Amygdala (tissue), 56 donors: ENCODE data around the gene PURA.
A peak's percentile ranks its signal among the peaks of the same experiment; 100 is the strongest.

Experiments used
- DNase-seq, 56 donors: peaks; one replicate each; lab custom pipeline; 2025; lab: John Stamatoyannopoulos, UW

PURA gene

GRCh38 chr5:140133514-140134167 lies 19.7 kb downstream of the PURA start:
- DNase-seq: no peak

DNA sequence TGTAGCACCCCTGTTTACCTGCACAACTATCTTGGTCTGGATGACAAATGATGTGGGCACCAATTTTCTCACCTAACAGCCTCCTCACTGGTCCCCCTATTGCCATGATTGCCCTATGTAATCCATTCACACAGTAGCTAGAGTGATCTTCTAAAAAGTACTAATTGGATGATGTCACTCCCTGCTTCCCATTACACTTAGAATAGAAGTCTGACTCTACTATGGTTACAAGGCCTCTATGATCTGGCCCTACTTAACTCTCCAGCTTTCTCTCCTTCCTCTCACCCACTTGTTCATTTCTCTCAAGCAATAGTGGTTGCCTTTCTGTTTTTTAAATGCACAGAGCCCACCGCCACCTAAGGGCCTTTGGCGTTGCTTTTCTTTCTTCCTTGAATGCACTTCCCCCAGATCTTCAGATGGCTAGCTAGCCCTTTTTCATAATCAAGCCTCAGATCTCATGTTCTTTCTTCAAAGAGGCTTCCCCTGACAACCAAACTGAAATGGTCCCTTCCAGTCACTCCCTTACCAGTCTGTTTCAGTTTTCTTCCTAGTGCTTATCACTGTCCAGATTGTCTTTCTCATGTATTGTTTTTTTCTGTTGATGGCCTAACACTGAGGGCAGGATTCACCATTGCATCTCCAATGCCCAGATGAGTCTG lies 20.5 kb downstream of the PURA start:
- no peak for DNase-seq

- DNase-seq: no peak
Observed at GRCh38 chr5:140135127-140135526, 21.2 kb downstream of the PURA start.

GRCh38 chr5:140136624-140137023 lies 22.7 kb downstream of the PURA start:
- no peak for DNase-seq

DNA sequence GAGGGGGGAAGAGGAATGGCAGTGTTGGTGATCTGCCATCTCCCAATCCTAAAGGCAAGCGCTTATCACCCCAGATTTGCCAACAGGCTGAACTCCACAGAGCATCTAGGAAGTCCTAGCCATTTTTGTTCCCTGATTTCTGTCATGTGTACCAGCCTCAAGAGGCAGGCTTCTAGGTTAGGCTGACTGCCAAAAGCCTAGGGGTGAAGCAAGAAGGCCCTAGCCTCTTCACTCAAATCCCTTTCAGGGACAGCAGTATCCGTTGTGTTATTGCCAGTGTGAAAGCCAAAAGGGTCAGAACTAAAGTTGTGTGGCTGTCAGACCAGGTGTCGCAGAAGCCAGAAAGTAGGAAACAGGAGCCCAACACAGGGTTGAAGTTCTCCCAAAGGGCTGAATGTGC lies 26.5 kb downstream of the PURA start:
- DNase-seq: no peak

GRCh38 chr5:140141241-140141640 lies 27.3 kb downstream of the PURA start:
- DNase-seq: no peak

GRCh38 chr5:140142246-140142645 lies 28.3 kb downstream of the PURA start:
- no peak for DNase-seq

DNA sequence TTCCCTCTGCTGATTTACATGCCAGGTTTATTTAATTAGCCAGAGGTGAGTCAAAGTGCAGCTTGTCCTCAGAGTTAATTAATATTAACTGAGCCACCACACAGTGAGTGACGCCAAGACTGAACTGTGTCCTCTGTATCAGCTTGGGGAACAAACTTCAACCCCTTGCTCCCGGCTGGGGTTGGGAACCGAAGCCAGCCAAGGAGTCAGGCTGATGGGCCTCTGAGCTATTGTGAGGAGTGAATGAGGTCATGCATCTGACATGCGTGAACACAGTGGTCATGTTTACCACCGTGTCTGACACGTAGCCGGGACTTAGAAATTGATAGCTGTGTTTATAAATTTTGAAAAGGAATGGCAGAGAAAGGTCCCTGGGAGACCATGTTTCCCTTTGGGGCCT lies 28.9 kb downstream of the PURA start:
- no peak for DNase-seq

GRCh38 chr5:140143521-140144258 lies 29.8 kb downstream of the PURA start:
- DNase-seq: no peak

GRCh38 chr5:140145256-140145655 lies 31.3 kb downstream of the PURA start:
- DNase-seq: no peak

- peak in 28 of 56 donors; percentile 12 to 72 (median 39) for DNase-seq
Observed at GRCh38 chr5:140145818-140146522, 32.1 kb downstream of the PURA start.

DNA sequence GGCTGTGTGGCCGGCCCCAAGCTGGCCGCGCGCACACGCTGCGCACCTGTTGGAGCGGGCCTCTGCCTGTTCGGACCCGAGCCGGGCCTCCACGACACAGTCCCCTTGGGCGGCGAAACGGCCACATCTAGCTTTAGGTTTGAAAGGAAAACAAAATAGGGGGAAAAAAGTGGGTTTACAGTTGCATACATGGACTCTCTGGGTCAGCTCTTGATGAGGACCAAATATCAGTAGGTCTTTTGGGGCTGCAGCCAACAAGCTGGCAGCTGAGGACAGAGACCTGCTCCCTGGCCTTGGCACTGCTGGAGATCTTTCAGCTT lies 32.6 kb downstream of the PURA start:
- no peak for DNase-seq

DNA sequence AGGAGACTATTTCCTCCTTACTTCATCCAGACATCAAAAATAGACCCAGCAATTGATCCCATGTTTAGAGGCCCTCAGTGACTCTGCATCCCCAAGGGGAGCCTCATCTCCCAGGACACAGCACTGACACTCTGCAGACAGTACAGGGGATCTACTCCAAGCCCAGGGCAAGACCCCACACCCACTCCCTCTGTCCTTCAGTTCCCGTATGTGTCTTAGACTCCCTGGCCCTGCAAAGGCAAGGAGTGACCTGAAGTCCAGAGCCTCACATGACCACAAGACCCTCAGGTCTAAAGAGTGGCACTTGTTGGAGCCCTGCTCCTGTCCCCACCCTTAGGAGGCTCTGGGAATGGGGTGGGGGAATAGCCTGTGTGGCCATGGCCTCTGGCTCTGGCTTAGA lies 33.6 kb downstream of the PURA start:
- DNase-seq: no peak

- peak in 2 of 56 donors; percentile 22 to 36 for DNase-seq
Observed at GRCh38 chr5:140148508-140148907, 34.6 kb downstream of the PURA start.

- no peak for DNase-seq
Observed at GRCh38 chr5:140150201-140150600, 36.3 kb downstream of the PURA start.

DNA sequence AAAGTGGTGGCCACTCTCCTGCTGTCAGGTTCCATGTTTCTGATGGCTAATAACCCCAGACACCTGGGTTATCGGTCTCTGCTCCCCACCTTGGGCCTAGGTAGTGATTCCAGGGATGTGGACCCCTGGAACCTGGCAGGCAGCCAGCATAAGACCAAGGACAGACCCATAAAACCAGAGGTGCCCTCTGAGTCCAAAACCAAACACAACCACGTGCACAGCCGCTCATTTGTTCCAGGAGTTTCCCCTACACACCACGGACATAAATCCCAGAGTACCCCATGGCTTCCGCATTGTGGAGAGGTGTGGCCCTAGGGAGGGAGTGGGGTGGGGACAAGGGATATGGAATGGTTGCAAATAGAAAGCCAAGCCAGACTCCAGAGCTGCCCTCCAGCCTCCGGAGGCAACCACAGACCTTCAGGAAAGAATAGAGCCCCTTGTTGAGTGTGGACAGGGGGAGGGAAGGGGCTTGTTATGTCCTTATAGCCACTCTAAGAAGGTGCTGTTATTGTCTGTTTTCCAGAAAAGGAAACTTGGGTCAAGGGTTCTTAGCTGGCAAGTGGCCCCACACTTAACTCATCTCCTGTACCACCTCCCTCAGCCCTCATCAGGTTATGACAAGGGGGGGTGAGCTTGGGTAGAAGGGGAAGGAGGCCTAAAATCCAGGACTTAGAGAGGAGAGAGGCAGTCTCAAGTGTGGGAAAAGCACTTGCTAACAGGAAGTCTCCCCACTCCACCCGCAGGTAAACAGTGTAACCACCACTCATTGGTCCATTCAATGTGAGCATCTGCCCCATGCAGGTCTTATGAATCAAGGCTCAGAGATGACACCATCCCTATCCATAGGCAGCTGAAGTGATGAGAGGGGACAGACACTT lies 37.5 kb downstream of the PURA start:
- no peak for DNase-seq

DNA sequence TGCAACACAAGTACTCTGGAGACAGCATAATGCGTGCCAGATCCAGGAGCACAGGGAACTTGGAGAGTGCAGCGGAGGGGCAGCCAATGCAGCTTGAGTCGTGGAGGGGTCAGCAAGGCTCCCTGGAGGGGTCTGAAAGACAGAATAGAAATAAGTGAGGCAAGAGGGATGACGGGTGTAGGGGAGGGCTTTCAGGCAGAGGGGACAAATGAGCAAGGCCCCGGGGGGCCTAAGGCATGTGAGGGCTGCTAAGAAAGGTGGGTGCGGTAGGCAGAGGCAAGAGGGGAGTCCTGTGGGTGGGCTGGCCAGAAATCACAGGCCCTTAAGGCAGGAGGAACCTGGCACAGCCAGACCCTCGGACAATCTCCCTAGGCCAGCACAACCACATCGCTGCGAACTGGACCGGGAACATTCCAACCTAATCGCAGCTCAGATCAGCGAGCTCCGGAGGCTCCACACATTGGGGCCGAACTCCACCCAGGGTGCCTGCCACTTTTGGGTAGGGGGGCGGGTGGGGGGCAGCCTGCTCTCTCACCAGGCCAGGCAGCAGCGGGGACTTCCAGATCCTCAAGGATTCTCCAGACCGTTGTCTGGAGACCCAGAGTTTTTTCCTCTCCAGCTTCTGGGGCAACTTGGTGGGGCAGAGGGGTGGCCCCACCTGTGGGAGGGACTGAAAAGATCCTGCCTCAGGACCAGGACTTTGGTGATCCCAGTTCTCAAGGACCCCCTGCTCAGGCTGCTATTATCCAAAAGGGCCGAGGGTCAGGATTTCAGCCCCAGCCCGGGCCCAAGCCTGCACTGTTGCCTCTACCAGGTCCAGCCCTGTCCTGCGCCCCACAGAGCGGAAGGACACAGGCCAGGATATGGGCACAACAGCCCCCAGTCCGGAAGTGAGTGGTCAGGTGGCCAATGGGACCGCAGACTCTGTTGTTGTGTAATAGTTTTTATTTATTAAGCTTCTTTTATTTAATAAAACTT lies 38.4 kb downstream of the PURA start:
- no peak for DNase-seq

GRCh38 chr5:140153255-140153654 lies 39.3 kb downstream of the PURA start:
- DNase-seq: peak in 1 of 56 donors; percentile 14

DNA sequence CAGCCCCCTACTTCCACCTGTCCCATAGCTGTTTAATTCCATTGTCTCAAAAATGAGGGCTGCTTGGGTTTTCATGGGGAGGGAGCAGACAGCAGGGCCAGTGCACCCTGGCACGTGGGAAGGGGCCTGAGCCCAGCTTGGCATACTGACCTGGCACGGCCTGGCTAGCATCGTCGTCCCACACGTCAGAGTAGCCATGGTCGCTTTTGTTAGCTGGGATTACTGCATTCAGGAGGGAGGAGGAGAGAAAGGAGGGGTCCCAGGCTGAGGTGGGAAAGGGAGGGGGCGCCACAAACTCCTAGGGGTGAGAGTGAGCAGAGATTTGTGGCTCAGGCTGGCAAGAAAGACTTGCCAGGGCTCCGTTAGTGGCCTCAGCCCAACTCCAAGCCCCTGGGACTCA lies 40.0 kb downstream of the PURA start:
- peak in 18 of 56 donors; percentile 15 to 82 (median 30) for DNase-seq
